NCI-H446 (cell line): ENCODE measurements around the gene TACC2.

ENCODE experiments used
- DNase-seq, 2 experiments: peaks; one replicate each; lab custom pipeline; 2025; lab: John Stamatoyannopoulos, UW

TACC2 gene

GRCh38 chr10:122124808-122125207 lies 135.8 kb downstream of the TACC2 start:
- no peak for DNase-seq

- no peak for DNase-seq
Measured at GRCh38 chr10:122126763-122127659, 138.0 kb downstream of the TACC2 start.

GRCh38 chr10:122127943-122128342 lies 139.0 kb downstream of the TACC2 start:
- no peak for DNase-seq

- DNase-seq = no peak
Measured at GRCh38 chr10:122128357-122128756, 139.4 kb downstream of the TACC2 start.

- DNase-seq = no peak
Measured at GRCh38 chr10:122130474-122131110, 141.6 kb downstream of the TACC2 start.

- DNase-seq = no peak
Measured at GRCh38 chr10:122132331-122132755, 143.4 kb downstream of the TACC2 start.

GRCh38 chr10:122132882-122133565 lies 144.1 kb downstream of the TACC2 start:
- peak in 1 of 2 experiments; percentile 8 for DNase-seq

GRCh38 chr10:122135251-122136025 lies 146.5 kb downstream of the TACC2 start:
- no peak for DNase-seq

- DNase-seq = no peak
Measured at GRCh38 chr10:122138831-122139625, 150.1 kb downstream of the TACC2 start.

- no peak for DNase-seq
Measured at GRCh38 chr10:122139627-122140170, 150.7 kb downstream of the TACC2 start.

- DNase-seq = no peak
Measured at GRCh38 chr10:122140461-122140902, 151.5 kb downstream of the TACC2 start.

- peak in 1 of 2 experiments; percentile 23 for DNase-seq
Measured at GRCh38 chr10:122140941-122141623, 152.1 kb downstream of the TACC2 start.

GRCh38 chr10:122141821-122142640 lies 153.1 kb downstream of the TACC2 start:
- peak in 1 of 2 experiments; percentile 59 for DNase-seq

- no peak for DNase-seq
Measured at GRCh38 chr10:122142641-122143237, 153.8 kb downstream of the TACC2 start.

- no peak for DNase-seq
Measured at GRCh38 chr10:122143238-122143841, 154.4 kb downstream of the TACC2 start.

GRCh38 chr10:122144199-122144598 lies 155.2 kb downstream of the TACC2 start:
- no peak for DNase-seq

- DNase-seq = no peak
Measured at GRCh38 chr10:122145113-122145512, 156.2 kb downstream of the TACC2 start.

GRCh38 chr10:122147663-122148062 lies 158.7 kb downstream of the TACC2 start:
- DNase-seq = peak; percentile 52 to 80
